BJ (cell line): ENCODE measurements around the gene ADTRP. TPM values are rescaled to one million over a fixed set of nuclear protein-coding genes. Genes with fewer than 3 reads are reported as not detected.

Experiments
- CTCF ChIA-PET: fragments of 350-600 bp; formaldehyde crosslinking; extraction: SDS; loops from one replicate; lab custom pipeline; 2021; ENCODE audit warnings: antibody characterized with exemption, inconsistent platforms; lab: Yijun Ruan, JAX
- POLR2A ChIA-PET: fragments of 300-600 bp; sonication (Branson Sonifier 250); formaldehyde crosslinking; extraction: SDS; loops from one replicate; lab custom pipeline; 2021; ENCODE audit warnings: antibody characterized with exemption; lab: Charles Lee
- DNase-seq: peaks from one replicate; pipeline ENCODE4 v3.0.0-alpha.2; 2011; ENCODE audit warnings: low read depth
- H3K27me3 ChIP-seq: 2 replicates; pipeline ENCODE4 v1.6.0; 2011; ENCODE audit warnings: low read length; ENCODE audit not compliant: control insufficient read depth, insufficient read depth
- H3K36me3 ChIP-seq: 2 replicates; pipeline ENCODE4 v1.5.1; 2011; ENCODE audit warnings: low read length; ENCODE audit not compliant: control insufficient read depth, insufficient read depth
- H3K4me3 ChIP-seq: 2 replicates; pipeline ENCODE4 v1.5.1; 2011; ENCODE audit warnings: low read depth, mild to moderate bottlenecking, control low read depth, low read length
- polyA plus RNA-seq: library from polyadenylated mRNA; depleted of rRNA; stranded (reverse); fragments of >200 nt; gene quantifications from 2 replicates; pipeline ENCODE4 v1.2.3, GENCODE V29; 2011
- TF ChIP-seq, protein P1 (sequence below): IDR thresholded peaks from 2 replicates; pipeline ENCODE4 v1.5.1; 2011; ENCODE audit warnings: low read depth, mild to moderate bottlenecking, control low read depth, inconsistent platforms, low read length, moderate library complexity; ENCODE audit not compliant: insufficient read depth

Gene ADTRP
- polyA plus RNA-seq, 1 experiment = 0.58 TPM

DNA sequence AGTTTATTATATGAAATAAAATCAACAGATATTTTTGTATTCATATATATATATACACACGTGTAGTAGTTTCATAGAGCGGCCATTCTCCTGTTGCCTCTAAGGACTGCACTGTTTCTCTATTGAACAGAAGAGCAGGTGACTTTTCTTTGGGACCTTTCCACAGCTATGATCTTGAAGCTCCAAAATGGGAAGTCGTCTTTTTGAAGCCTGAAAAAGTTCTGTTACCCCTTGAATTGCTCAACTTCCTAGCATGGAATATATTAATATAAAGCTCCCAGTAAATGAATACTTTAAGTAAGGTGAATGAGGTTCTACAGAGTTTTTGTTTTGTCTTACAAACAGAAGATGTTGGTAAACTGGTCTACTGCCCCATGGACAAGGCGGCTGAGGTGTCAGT, 42.2 kb upstream of the ADTRP start:
- CTCF ChIA-PET = interaction anchor here (1.1 kb wide), 1 partner anchor 47 kb away, joined by 3 read pairs; no protein-coding TSS in a partner anchor
- POLR2A ChIA-PET = no interaction called here

DNA sequence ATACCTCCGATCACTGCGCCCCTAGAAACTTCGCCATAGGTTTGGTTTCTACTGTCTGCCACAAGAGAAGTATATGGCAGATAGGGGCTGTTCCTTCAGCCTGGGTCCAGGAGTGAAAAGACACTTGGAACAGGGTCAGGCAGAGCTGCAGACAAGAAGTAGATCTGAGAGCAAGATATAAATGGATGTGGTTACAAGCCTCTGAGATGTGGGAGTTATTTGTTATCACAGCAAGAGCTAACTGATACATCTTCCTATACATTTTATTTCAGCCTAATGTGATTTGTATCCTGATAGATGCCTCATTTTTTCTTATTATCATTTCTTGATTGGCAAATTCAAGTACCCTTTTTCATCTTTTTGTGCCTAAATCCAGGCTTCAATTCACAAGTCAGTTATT, 40.9 kb upstream of the ADTRP start:
- no peaks in the 10 kb centered on the region for H3K27me3 ChIP-seq
- TF ChIP-seq, protein P1, sequence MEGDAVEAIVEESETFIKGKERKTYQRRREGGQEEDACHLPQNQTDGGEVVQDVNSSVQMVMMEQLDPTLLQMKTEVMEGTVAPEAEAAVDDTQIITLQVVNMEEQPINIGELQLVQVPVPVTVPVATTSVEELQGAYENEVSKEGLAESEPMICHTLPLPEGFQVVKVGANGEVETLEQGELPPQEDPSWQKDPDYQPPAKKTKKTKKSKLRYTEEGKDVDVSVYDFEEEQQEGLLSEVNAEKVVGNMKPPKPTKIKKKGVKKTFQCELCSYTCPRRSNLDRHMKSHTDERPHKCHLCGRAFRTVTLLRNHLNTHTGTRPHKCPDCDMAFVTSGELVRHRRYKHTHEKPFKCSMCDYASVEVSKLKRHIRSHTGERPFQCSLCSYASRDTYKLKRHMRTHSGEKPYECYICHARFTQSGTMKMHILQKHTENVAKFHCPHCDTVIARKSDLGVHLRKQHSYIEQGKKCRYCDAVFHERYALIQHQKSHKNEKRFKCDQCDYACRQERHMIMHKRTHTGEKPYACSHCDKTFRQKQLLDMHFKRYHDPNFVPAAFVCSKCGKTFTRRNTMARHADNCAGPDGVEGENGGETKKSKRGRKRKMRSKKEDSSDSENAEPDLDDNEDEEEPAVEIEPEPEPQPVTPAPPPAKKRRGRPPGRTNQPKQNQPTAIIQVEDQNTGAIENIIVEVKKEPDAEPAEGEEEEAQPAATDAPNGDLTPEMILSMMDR = no peak
- ChIA-PET CTCF (no interaction called here), POLR2A (no interaction called here)
- H3K4me3 ChIP-seq = no peak overlapping the region
- no peak for DNase-seq
- no peaks in the 10 kb centered on the region for H3K36me3 ChIP-seq

More for the DNA sequence above, 42.2 kb upstream of the ADTRP start:
- no peak for DNase-seq
- Histone ChIP-seq H3K27me3 (no peaks in the 10 kb centered on the region), H3K36me3 (no peaks in the 10 kb centered on the region), H3K4me3 (no peak overlapping the region)
- TF ChIP-seq, protein P1 = no peak

DNA sequence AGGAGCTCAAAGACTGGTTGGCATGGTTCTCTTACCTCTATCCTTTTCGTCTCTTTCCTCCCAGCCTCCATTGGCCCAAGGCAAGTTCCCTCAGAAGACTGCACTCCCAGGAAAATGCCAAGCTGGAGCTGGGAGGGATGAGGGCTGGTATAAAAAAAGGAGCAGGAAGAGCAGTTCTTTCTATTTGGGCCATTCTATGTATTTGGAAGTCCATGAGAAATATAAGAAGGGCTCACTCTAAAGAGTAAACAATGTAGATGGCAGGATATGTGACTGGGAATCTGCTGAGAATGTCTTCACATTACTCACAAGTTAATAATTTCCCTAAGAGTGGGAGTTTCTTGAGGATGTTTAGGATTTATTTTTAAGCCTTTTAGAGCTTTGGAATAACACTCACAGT, 36.6 kb upstream of the ADTRP start:
- ChIA-PET POLR2A (no interaction called here), CTCF (interaction anchor here (0.9 to 1.6 kb wide), 4 partner anchors 9 to 419 kb away, joined by 3 read pairs; no protein-coding TSS in a partner anchor)
- DNase-seq = no peak
- H3K27me3 ChIP-seq = no peaks in the 10 kb centered on the region
- no peak overlapping the region for H3K4me3 ChIP-seq
- no peaks in the 10 kb centered on the region for H3K36me3 ChIP-seq
- TF ChIP-seq, protein P1 = no peak

DNA sequence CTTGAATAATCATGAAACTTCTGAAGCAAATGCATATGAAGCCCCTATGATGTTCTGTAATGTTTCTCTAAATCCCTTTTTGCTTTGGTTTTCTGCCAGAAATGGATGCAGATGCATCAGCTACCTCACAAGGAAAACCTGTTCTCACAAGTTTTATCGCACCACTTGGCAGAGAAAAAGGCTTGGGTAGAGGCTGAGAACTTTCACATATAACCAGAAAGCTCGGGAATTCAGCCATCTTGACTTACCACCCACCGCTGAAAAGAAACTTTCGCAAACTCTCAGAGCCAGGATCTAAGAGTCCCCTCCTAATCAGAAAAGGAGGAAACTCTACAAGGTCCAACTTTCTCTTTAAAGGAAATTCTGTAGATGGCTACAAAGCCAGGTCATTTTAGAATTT, 36.2 kb upstream of the ADTRP start:
- CTCF ChIA-PET = interaction anchor here (1.1 kb wide), 1 partner anchor 9 kb away, joined by 3 read pairs; no protein-coding TSS in a partner anchor
- Histone ChIP-seq H3K36me3 (no peaks in the 10 kb centered on the region), H3K27me3 (no peaks in the 10 kb centered on the region), H3K4me3 (no peak overlapping the region)
- POLR2A ChIA-PET = no interaction called here
- TF ChIP-seq, protein P1 = no peak
- no peak for DNase-seq

DNA sequence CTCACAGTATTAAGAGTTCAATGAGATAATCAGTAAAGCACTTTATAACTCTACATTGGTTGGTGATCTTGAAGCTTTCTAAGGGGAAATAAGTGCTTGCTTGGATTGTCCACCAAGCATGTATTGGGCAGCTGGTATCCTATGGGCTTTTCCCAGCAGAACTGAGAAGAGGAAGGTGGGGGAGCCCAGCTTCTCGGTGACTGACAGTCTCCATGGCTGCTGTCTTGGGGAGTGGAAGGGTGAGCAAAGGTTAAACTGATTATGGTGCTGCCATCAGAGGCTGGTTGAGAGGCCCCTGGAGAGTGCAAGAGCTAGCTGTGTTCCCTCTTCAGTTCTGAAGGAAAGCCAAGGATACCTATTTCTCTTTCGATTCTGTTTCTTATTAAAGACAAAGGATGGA, 35.5 kb upstream of the ADTRP start:
- POLR2A ChIA-PET = no interaction called here
- DNase-seq = no peak
- Histone ChIP-seq H3K4me3 (no peak overlapping the region), H3K36me3 (no peaks in the 10 kb centered on the region), H3K27me3 (no peaks in the 10 kb centered on the region)
- CTCF ChIA-PET = no interaction called here
- TF ChIP-seq, protein P1 = no peak
